B cell (primary cell): Measurements from ENCODE around the gene PLEKHA7. TPM values are rescaled to one million over a fixed set of nuclear protein-coding genes. Genes with fewer than 3 reads are reported as not detected.

Source experiments
- ATAC-seq: fragments of 200-7000 bp; cut with Tn5 transposase; one replicate; pipeline ENCODE4 v1.10.0; 2021; ENCODE audit warnings: low read depth, mild to moderate bottlenecking, moderate number of reproducible peaks, moderate library complexity
- CTCF ChIA-PET: fragments of 350-600 bp; sonication (Branson Sonifier 250); formaldehyde crosslinking; loops from one replicate; lab custom pipeline; 2021; ENCODE audit warnings: antibody characterized with exemption, inconsistent platforms; lab: Charles Lee
- POLR2A ChIA-PET: fragments of 350-600 bp; sonication (Branson Sonifier 250); formaldehyde crosslinking; loops from one replicate; lab custom pipeline; 2021; ENCODE audit warnings: antibody characterized with exemption; lab: Charles Lee
- DNase-seq: peaks from one replicate; pipeline ENCODE4 v3.0.0; 2013
- H2AFZ ChIP-seq: 2 replicates; pipeline ENCODE4 v1.6.1; 2012; ENCODE audit warnings: mild to moderate bottlenecking, low read depth, low read length; ENCODE audit not compliant: insufficient read depth, poor library complexity, severe bottlenecking
- H3K27ac ChIP-seq, 2 donors: 1 replicate in 1 of 2; 2 replicates in 1 of 2; pipeline ENCODE4 v1.5.1; 2012 to 2013; ENCODE audit warnings: low read length in 2 of 2, mild to moderate bottlenecking in 2 of 2, moderate library complexity in 1 of 2
- H3K27me3 ChIP-seq, 4 experiments: fragments of 200-600 bp in 1 of 4; sonication (generic) in 1 of 4; replicated peaks in 1 of 4; 1 replicate in 2 of 4; 2 replicates in 2 of 4; pipeline versions ENCODE4 v1.6.1 to v1.7.0; 2013 to 2016; ENCODE audit warnings: low read length in 3 of 4, mild to moderate bottlenecking in 2 of 4, mixed read lengths in 1 of 4, moderate library complexity in 1 of 4; ENCODE audit not compliant: insufficient read depth in 4 of 4, control insufficient read depth in 3 of 4; ENCODE audit errors: control extremely low read depth in 1 of 4
- H3K36me3 ChIP-seq, 2 experiments: replicated peaks in 1 of 2; 1 replicate in 1 of 2; 2 replicates in 1 of 2; pipeline versions ENCODE4 v1.6.1 to v1.7.1; 2013; ENCODE audit warnings: low read length in 1 of 2; ENCODE audit not compliant: insufficient read depth in 2 of 2, control insufficient read depth in 1 of 2; ENCODE audit errors: control extremely low read depth in 1 of 2, extremely low read depth in 1 of 2
- H3K4me1 ChIP-seq, 2 donors: fragments of 200-600 bp in 1 of 2; sonication (generic) in 1 of 2; 1 replicate in 1 of 2; 2 replicates in 1 of 2; pipeline versions ENCODE4 v1.5.1 to v1.6.1; 2013 to 2017; ENCODE audit warnings: low read length in 2 of 2; ENCODE audit not compliant: control insufficient read depth in 2 of 2, insufficient read depth in 2 of 2
- H3K4me2 ChIP-seq: replicated peaks from 2 replicates; pipeline ENCODE3; 2012; ENCODE audit warnings: mild to moderate bottlenecking, low read depth, low read length; ENCODE audit not compliant: poor library complexity, severe bottlenecking
- H3K4me3 ChIP-seq, 5 experiments: fragments of 200-600 bp in 1 of 5; sonication (generic) in 1 of 5; 1 replicate in 3 of 5; 2 replicates in 2 of 5; pipeline versions ENCODE4 v1.5.1 to v1.7.0; 2011 to 2016; ENCODE audit warnings: low read length in 4 of 5, mild to moderate bottlenecking in 4 of 5, low read depth in 2 of 5, control low read depth in 1 of 5, moderate library complexity in 1 of 5; ENCODE audit not compliant: insufficient read depth in 1 of 5; ENCODE audit errors: control extremely low read depth in 1 of 5, extremely low read depth in 1 of 5
- H3K79me2 ChIP-seq: fragments of 200-600 bp; sonication (generic); one replicate; pipeline ENCODE4 v1.6.0; 2016; ENCODE audit warnings: low read length; ENCODE audit not compliant: control insufficient read depth, insufficient read depth
- H3K9ac ChIP-seq: fragments of 200-600 bp; sonication (generic); 2 replicates; pipeline ENCODE4 v1.6.1; 2017; ENCODE audit warnings: mild to moderate bottlenecking, low read length, moderate library complexity
- H3K9me3 ChIP-seq, 3 donors: one replicate each; pipeline versions ENCODE4 v1.6.1 to v1.7.1; 2013; ENCODE audit warnings: low read length in 2 of 3; ENCODE audit not compliant: control insufficient read depth in 2 of 3, insufficient read depth in 1 of 3; ENCODE audit errors: control extremely low read depth in 1 of 3
- H4K20me1 ChIP-seq: 2 replicates; pipeline ENCODE4 v1.6.0; 2012; ENCODE audit warnings: mild to moderate bottlenecking, low read length; ENCODE audit not compliant: insufficient read depth, control insufficient read depth, poor library complexity, severe bottlenecking
- H3K27ac Mint-ChIP-seq: one replicate; pipeline ENCODE4 v1.8.0; 2021; ENCODE audit warnings: mixed read lengths
- H3K27me3 Mint-ChIP-seq: one replicate; pipeline ENCODE4 v1.8.0; 2021; ENCODE audit warnings: mixed read lengths
- H3K4me1 Mint-ChIP-seq: one replicate; pipeline ENCODE4 v1.8.0; 2021; ENCODE audit warnings: mixed read lengths
- H3K4me3 Mint-ChIP-seq: one replicate; pipeline ENCODE4 v1.8.0; 2021; ENCODE audit warnings: mixed read lengths
- H3K9me3 Mint-ChIP-seq: one replicate; pipeline ENCODE4 v1.8.0; 2022; ENCODE audit warnings: mixed read lengths; ENCODE audit not compliant: insufficient read depth
- CTCF ChIP-seq: fragments of 200-600 bp; IDR thresholded peaks from one replicate; pipeline ENCODE4 v1.8.0; 2022; ENCODE audit warnings: antibody characterized with exemption, mild to moderate bottlenecking
- EZH2 ChIP-seq: IDR thresholded peaks from 2 replicates; pipeline ENCODE4 v1.6.1; 2012; ENCODE audit warnings: borderline replicate concordance, low read depth, mild to moderate bottlenecking, moderate library complexity, low read length; ENCODE audit not compliant: insufficient read depth, poor library complexity, severe bottlenecking
- WGBS: methylation state at CpG from one replicate; pipeline ENCODE4 v1.1.5; 2013; ENCODE audit warnings: missing lambda C conversion rate; ENCODE audit not compliant: insufficient coverage; 5-methylcytosine and 5-hydroxymethylcytosine counted together
- intact Hi-C: fragments of 100-400 bp; cut with micrococcal nuclease; formaldehyde crosslinking; loops from one replicate; pipeline ENCODE4 v1.10.0; 2022
- polyA plus RNA-seq: library from polyadenylated mRNA; depleted of rRNA; stranded (reverse); fragments of >200 nt; gene quantifications from 2 replicates; pipeline ENCODE4 v1.2.3, GENCODE V29; 2012
- total RNA-seq, 2 donors: library from RNA; stranded (reverse); fragments of 120-200 nt in 1 of 2; gene quantifications; 1 replicate in 1 of 2; 2 replicates in 1 of 2; pipeline versions ENCODE4 v1.2.3 to v1.2.4, GENCODE V29; 2013 to 2022

The PLEKHA7 gene
- total and polyA plus RNA-seq, 2 donors (not counting 1 experiment from before 2014, with no cell fraction given): 1.7 to 8.2 TPM

GRCh38 chr11:16805938-16806337 is 208.3 kb downstream of the PLEKHA7 start:
- ChIA-PET CTCF (interaction anchor here (1.0 to 1.6 kb wide), 3 partner anchors 10 to 20 kb away, joined by 3 to 5 read pairs (median 4); no protein-coding TSS in a partner anchor), POLR2A (no interaction called here)

More at GRCh38 chr11:16805938-16806337, 208.3 kb downstream of the PLEKHA7 start:
- H3K27me3 Mint-ChIP-seq: no peaks in the 10 kb centered on the region
- no peak for ATAC-seq
- TF ChIP-seq EZH2 (no peak), CTCF (no peak)
- Histone ChIP-seq H3K36me3 (no peaks in the 10 kb centered on the region), H2AFZ (no peak overlapping the region), H3K9ac (no peak overlapping the region), H3K4me3 (no peak overlapping the region), H3K4me2 (no peak overlapping the region), H4K20me1 (no peaks in the 10 kb centered on the region), H3K9me3 (no peaks in the 10 kb centered on the region), H3K27ac (no peak overlapping the region), H3K4me1 (no peaks in the 10 kb centered on the region), H3K27me3 (no peaks in the 10 kb centered on the region), H3K79me2 (no peaks in the 10 kb centered on the region)
- WGBS: 100% methylated on average over 1 of the region's 8 CpGs
- no peak overlapping the region for H3K27ac Mint-ChIP-seq
- DNase-seq: no peak
- H3K9me3 Mint-ChIP-seq: no peaks in the 10 kb centered on the region
- H3K4me1 Mint-ChIP-seq: peaks cover 2% of the 10 kb centered on the region
- no peak overlapping the region for H3K4me3 Mint-ChIP-seq
- intact Hi-C loops: no loop called here
